Left renal cortex interstitium (tissue), 4 donors: ENCODE measurements around the gene ZBTB7C. TPM values are rescaled to one million over a fixed set of nuclear protein-coding genes. Genes with fewer than 3 reads are reported as not detected.

Source experiments
- DNase-seq, 4 donors: peaks; one replicate each; pipeline ENCODE4 v3.0.0-alpha.2; 2013; ENCODE audit warnings: low read depth in 4 of 4, low spot score in 2 of 4, missing footprints in 1 of 4
- polyA plus RNA-seq, 4 donors: library from polyadenylated mRNA; unstranded; fragments of 120-200 nt; gene quantifications; one replicate each; pipeline ENCODE4 v1.2.1, GENCODE V29; 2013; ENCODE audit not compliant: insufficient read length in 4 of 4

ZBTB7C gene
- polyA plus RNA-seq, 4 donors, result 12.6 to 18.4 (median 15.7) TPM

GRCh38 chr18:48157956-48158355 lies 251.2 kb downstream of the ZBTB7C start:
- no peak for DNase-seq

- no peak for DNase-seq
Observed at GRCh38 chr18:48155856-48156255, 253.3 kb downstream of the ZBTB7C start.

GRCh38 chr18:48154828-48155227 lies 254.4 kb downstream of the ZBTB7C start:
- DNase-seq, result no peak

- DNase-seq, result no peak
Observed at GRCh38 chr18:48153613-48154481, 255.3 kb downstream of the ZBTB7C start.

GRCh38 chr18:48152549-48152948 lies 256.6 kb downstream of the ZBTB7C start:
- no peak for DNase-seq

GRCh38 chr18:48151421-48152065 lies 257.6 kb downstream of the ZBTB7C start:
- no peak for DNase-seq

GRCh38 chr18:48149020-48149685 lies 260.0 kb downstream of the ZBTB7C start:
- DNase-seq, result no peak

- no peak for DNase-seq
Observed at GRCh38 chr18:48142994-48143393, 266.2 kb downstream of the ZBTB7C start.

- DNase-seq, result no peak
Observed at GRCh38 chr18:48142353-48142752, 266.8 kb downstream of the ZBTB7C start.

GRCh38 chr18:48140731-48141130 lies 268.5 kb downstream of the ZBTB7C start:
- DNase-seq, result no peak

- DNase-seq, result no peak
Observed at GRCh38 chr18:48139431-48140347, 269.5 kb downstream of the ZBTB7C start.

- DNase-seq, result no peak
Observed at GRCh38 chr18:48138660-48139430, 270.3 kb downstream of the ZBTB7C start.

- DNase-seq, result no peak
Observed at GRCh38 chr18:48138210-48138609, 271.0 kb downstream of the ZBTB7C start.

- no peak for DNase-seq
Observed at GRCh38 chr18:48137374-48138081, 271.7 kb downstream of the ZBTB7C start.

- no peak for DNase-seq
Observed at GRCh38 chr18:48136827-48137373, 272.3 kb downstream of the ZBTB7C start.

GRCh38 chr18:48136051-48136826 lies 272.9 kb downstream of the ZBTB7C start:
- DNase-seq, result no peak

GRCh38 chr18:48135436-48135966 lies 273.7 kb downstream of the ZBTB7C start:
- DNase-seq, result no peak

- no peak for DNase-seq
Observed at GRCh38 chr18:48134609-48135008, 274.6 kb downstream of the ZBTB7C start.
